Mesodermal cell (in vitro differentiated cells): ENCODE data around the gene SPATA12.

Experiments
- H3K27ac ChIP-seq: 2 replicates; pipeline ENCODE4 v1.7.0; 2013; ENCODE audit warnings: mild to moderate bottlenecking, low read depth, low read length, moderate library complexity; ENCODE audit not compliant: severe bottlenecking
- H3K36me3 ChIP-seq: 2 replicates; pipeline ENCODE4 v1.7.1; 2013; ENCODE audit warnings: mild to moderate bottlenecking, low read length, moderate library complexity; ENCODE audit not compliant: control insufficient read depth, insufficient read depth
- H3K4me1 ChIP-seq: one replicate; pipeline ENCODE4 v1.7.1; 2013; ENCODE audit warnings: mild to moderate bottlenecking, low read length; ENCODE audit not compliant: insufficient read depth, control insufficient read depth, poor library complexity, severe bottlenecking
- H3K4me3 ChIP-seq: 2 replicates; pipeline ENCODE4 v1.7.0; 2013; ENCODE audit warnings: low read length, control low read depth, mild to moderate bottlenecking; ENCODE audit not compliant: insufficient read depth, poor library complexity, severe bottlenecking; ENCODE audit errors: extremely low read depth
- H3K9me3 ChIP-seq: 2 replicates; pipeline ENCODE4 v1.7.1; 2013; ENCODE audit warnings: mild to moderate bottlenecking, low read length, moderate library complexity; ENCODE audit not compliant: control insufficient read depth
- WGBS, 2 experiments: methylation state at CpG; one replicate each; pipeline ENCODE4 v1.1.5; 2013; ENCODE audit warnings: missing lambda C conversion rate in 2 of 2; ENCODE audit not compliant: insufficient coverage in 2 of 2; 5-methylcytosine and 5-hydroxymethylcytosine counted together

The SPATA12 gene

DNA sequence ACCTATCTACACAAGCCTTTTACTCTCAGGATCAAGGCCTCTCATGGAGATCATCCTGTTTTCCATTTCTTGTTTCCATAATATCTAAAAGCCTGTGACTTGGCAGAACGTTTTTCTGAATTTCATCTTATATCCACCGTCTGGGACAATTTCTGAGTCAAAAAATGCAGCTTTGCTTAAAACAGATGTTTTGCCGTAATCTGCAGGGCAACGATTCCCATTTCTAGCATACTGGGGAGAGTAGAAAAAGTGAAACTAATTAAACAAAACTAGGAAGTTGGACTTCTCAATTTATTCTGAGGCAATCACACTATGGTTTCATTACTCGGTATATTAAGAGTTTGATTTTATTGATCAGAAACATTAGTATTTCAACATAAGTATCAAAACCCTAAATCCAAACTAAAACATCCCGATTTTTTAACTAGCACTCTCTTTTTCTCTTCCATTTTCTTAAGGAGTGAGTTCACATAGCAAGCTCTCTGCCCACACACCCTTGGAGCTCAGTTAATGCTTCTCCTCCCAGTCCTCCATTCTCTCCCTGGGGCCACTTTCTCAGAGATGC lies 33.6 kb downstream of the SPATA12 start:
- H3K36me3 ChIP-seq: peaks cover 62% of the 10 kb centered on the region
- H3K27ac ChIP-seq: no peak overlapping the region
- no peak overlapping the region for H3K4me3 ChIP-seq
- no peaks in the 10 kb centered on the region for H3K9me3 ChIP-seq
- WGBS, 2 experiments: 87 to 96% methylated on average over 3 to 4 of the region's 6 CpGs
- no peaks in the 10 kb centered on the region for H3K4me1 ChIP-seq

DNA sequence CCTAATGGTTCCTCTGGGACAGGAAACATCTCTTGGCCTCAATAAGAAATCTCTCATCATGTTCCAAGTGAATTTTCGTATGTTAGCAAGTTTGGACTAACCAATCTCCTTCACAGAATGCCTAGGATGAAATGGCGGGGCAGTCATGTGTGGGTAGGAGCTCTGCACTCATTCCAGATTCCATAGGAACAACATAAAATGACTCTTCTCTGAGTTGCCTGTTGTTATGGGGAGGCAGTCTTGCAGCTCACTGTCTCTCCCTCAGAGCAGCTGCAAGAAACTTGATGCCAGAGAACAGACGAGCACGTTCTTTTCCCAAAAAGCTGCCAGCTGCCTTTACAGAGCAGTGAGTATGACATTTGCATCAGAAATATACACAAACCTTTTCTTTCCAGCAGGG lies 34.1 kb downstream of the SPATA12 start:
- no peaks in the 10 kb centered on the region for H3K4me1 ChIP-seq
- H3K9me3 ChIP-seq: no peaks in the 10 kb centered on the region
- peaks cover 62% of the 10 kb centered on the region for H3K36me3 ChIP-seq
- H3K27ac ChIP-seq: peak overlapping the region; percentile 10
- 93 to 95% methylated on average over 3 of the region's 4 CpGs for WGBS, 2 experiments
- no peak overlapping the region for H3K4me3 ChIP-seq

DNA sequence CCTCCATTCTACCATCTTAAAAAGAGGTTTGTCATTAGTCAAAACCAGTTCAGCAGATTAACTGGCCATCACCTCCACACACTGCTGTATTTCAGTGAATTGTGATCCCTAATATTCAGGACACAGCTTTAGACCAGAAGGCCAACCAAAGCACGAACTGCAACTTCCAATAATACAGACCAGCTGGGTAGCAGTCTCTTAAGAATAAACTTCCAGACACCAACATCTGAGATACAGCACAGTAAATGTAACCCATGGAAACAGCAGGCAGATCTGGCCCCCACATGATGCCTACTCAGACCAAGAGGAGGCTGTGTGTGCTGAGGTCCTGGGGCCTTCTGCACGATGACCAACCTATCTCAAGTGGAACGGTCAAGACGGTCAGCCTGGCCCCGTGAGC lies 34.9 kb downstream of the SPATA12 start:
- peaks cover 62% of the 10 kb centered on the region for H3K36me3 ChIP-seq
- no peak overlapping the region for H3K27ac ChIP-seq
- H3K9me3 ChIP-seq: no peaks in the 10 kb centered on the region
- no peaks in the 10 kb centered on the region for H3K4me1 ChIP-seq
- H3K4me3 ChIP-seq: no peak overlapping the region
- WGBS, 2 experiments: 96 to 100% methylated on average over 4 of the region's 5 CpGs

GRCh38 chr3:57097536-57097935 lies 37.1 kb downstream of the SPATA12 start:
- WGBS, 2 experiments: 97 to 98% methylated on average over 17 to 23 of the region's 23 CpGs
- H3K27ac ChIP-seq: no peak overlapping the region
- H3K9me3 ChIP-seq: no peaks in the 10 kb centered on the region
- peaks cover 78% of the 10 kb centered on the region for H3K36me3 ChIP-seq
- no peak overlapping the region for H3K4me3 ChIP-seq
- no peaks in the 10 kb centered on the region for H3K4me1 ChIP-seq

- H3K27ac ChIP-seq: no peak overlapping the region
- WGBS, 2 experiments: 86 to 100% methylated on average over 1 to 3 of the region's 6 CpGs
- H3K4me3 ChIP-seq: no peak overlapping the region
- H3K36me3 ChIP-seq: peaks cover 78% of the 10 kb centered on the region
- H3K4me1 ChIP-seq: no peaks in the 10 kb centered on the region
- no peaks in the 10 kb centered on the region for H3K9me3 ChIP-seq
These were observed 38.2 kb downstream of the SPATA12 start for GRCh38 chr3:57098418-57099310.

- Histone ChIP-seq H3K27ac (no peak overlapping the region), H3K36me3 (peaks cover 78% of the 10 kb centered on the region)
- WGBS, 2 experiments: 33 to 44% methylated on average over 5 to 6 of the region's 7 CpGs
These were observed 39.7 kb downstream of the SPATA12 start for GRCh38 chr3:57100046-57100695.

GRCh38 chr3:57105585-57105984 lies 45.1 kb downstream of the SPATA12 start:
- WGBS, 2 experiments: 95 to 96% methylated on average over 6 to 8 of the region's 9 CpGs
- peaks cover 78% of the 10 kb centered on the region for H3K36me3 ChIP-seq

More at GRCh38 chr3:57100046-57100695, 39.7 kb downstream of the SPATA12 start:
- Histone ChIP-seq H3K4me3 (no peak overlapping the region), H3K4me1 (no peaks in the 10 kb centered on the region), H3K9me3 (no peaks in the 10 kb centered on the region)

DNA sequence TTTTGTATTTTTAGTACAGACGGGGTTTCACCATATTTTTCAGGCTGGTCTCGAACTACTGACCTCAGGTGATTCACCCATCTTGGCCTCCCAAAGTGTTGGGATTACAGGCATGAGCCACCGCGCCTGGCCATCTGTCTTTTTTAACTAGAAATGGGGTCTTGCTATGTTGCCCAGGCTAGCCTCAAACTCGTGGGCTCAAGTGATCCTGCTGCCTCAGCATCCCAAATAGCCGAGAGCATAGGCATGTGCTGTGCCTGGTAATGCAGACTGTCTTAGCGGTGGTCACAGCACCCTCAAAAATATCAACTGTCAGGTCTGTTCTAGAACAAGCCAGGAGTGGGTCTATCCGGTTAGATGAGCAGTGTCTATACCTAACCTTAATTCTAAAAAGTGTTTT lies 48.2 kb downstream of the SPATA12 start:
- Histone ChIP-seq H3K9me3 (no peaks in the 10 kb centered on the region), H3K36me3 (peaks cover 66% of the 10 kb centered on the region)
- WGBS, 2 experiments: 93 to 97% methylated on average over 7 of the region's 8 CpGs

More at GRCh38 chr3:57105585-57105984, 45.1 kb downstream of the SPATA12 start:
- Histone ChIP-seq H3K4me1 (peaks cover 3% of the 10 kb centered on the region), H3K4me3 (no peak overlapping the region), H3K27ac (no peak overlapping the region), H3K9me3 (no peaks in the 10 kb centered on the region)

DNA sequence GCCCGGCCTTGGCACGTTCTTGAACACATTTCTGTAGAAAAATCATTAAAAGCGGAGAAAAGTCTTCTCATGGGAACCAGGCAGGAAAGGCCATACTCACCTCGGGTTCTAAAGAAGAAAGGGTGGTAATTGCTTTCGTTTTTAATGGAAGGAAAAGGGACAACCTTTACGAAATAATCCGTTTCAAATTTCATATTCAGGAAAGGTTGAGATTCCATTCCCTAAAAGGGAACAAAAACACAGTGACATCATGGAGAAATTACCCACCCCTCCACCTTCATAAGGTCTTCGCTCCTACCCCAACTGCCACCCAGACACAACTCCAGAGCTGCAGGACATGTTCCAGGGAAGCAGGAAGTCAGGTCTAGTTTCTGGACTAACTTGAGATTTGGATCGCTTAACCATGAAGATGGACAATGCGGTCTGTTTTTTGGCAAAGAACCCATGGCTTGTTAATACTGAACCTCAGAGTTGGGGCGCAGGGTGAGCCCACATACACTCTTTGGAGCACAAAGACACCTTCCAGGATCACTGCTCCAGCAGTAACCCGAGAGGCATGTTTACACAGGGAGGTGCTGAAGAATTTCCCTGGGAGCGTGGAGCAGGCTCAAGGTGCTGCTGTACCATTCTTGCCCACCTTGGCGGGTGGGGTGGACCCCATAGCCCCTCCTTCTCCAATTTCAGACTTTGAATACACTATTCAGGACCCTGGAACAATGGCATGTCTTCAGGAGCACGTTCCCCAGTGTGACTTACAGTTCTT lies 49.2 kb downstream of the SPATA12 start:
- 91 to 93% methylated on average over 11 to 13 of the region's 15 CpGs for WGBS, 2 experiments
- H3K9me3 ChIP-seq: no peaks in the 10 kb centered on the region
- H3K4me1 ChIP-seq: peaks cover 15% of the 10 kb centered on the region
- H3K27ac ChIP-seq: no peak overlapping the region
- no peak overlapping the region for H3K4me3 ChIP-seq
- peaks cover 68% of the 10 kb centered on the region for H3K36me3 ChIP-seq

More for the DNA sequence above, 48.2 kb downstream of the SPATA12 start:
- Histone ChIP-seq H3K4me3 (no peak overlapping the region), H3K4me1 (peaks cover 15% of the 10 kb centered on the region), H3K27ac (no peak overlapping the region)

DNA sequence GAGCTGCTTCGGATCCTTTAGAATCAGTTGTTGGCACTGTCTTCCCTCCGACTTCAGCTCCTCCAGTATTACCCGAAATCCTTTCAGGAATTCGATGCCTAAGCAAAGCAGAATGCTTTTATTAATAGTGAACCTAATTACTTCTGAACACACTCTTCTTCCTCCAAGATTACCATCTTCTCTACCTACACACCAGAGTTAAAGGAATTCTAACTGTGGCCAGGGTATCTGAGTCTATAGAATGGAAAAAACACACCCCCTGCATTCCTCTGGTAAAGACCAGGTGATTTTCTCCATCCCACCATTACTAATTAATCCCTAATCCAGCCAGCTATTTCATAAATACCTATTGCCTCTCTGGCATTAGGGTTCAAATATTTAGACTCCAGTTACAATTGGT lies 49.8 kb downstream of the SPATA12 start:
- H3K9me3 ChIP-seq: no peaks in the 10 kb centered on the region
- H3K27ac ChIP-seq: no peak overlapping the region
- peaks cover 15% of the 10 kb centered on the region for H3K4me1 ChIP-seq
- peaks cover 67% of the 10 kb centered on the region for H3K36me3 ChIP-seq
- H3K4me3 ChIP-seq: no peak overlapping the region
- 90 to 96% methylated on average over 4 of the region's 4 CpGs for WGBS, 2 experiments
